CD4-positive, alpha-beta T cell treated with Interleukin-4 for 1 hour (primary cell): Measurements from ENCODE around the gene TNNT1.
A peak's percentile ranks its signal among the peaks of the same experiment; 100 is the strongest.
"Not testable (repeated sequence)": the region's sequence is repeated elsewhere in the genome, so short reads cannot be mapped to it uniquely, and the experiment has no call there.

Source experiments
- DNase-seq, 2 donors: peaks; one replicate each; pipeline ENCODE4 v3.0.0-alpha.2; 2020 to 2022

TNNT1 gene, protein sequence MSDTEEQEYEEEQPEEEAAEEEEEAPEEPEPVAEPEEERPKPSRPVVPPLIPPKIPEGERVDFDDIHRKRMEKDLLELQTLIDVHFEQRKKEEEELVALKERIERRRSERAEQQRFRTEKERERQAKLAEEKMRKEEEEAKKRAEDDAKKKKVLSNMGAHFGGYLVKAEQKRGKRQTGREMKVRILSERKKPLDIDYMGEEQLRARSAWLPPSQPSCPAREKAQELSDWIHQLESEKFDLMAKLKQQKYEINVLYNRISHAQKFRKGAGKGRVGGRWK

GRCh38 chr19:55149078-55150003 is at the start of gene TNNT1:
Gene TNNT1, minus strand, starts transcription at chr19:55149206. Its CDS starts 2,049 bp downstream, at chr19:55147157.
- no peak for DNase-seq

- no peak for DNase-seq
Measured at GRCh38 chr19:55198651-55199050, 49.6 kb upstream of the TNNT1 start.

- no peak for DNase-seq
Measured at GRCh38 chr19:55197528-55197927, 48.5 kb upstream of the TNNT1 start.

DNA sequence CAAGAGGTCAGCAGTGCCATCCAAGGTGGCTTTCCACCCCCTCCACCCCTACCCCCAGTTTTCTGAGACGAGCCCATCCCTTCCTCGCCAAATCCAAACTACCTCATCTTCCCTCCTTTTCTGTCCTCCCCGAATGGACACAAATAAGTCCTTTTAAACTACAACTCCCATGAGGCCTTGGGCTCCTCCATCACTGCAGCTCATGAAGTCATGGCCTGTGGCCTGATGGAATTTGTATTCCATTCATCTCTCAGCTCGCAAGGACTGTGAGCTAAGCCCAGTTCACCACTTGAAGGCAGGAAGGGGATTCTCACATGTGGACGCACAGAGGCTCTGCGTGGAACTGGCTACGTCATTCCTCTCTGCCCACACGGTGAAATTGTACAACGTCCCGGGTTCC is 47.8 kb upstream of the TNNT1 start:
- no peak for DNase-seq

DNA sequence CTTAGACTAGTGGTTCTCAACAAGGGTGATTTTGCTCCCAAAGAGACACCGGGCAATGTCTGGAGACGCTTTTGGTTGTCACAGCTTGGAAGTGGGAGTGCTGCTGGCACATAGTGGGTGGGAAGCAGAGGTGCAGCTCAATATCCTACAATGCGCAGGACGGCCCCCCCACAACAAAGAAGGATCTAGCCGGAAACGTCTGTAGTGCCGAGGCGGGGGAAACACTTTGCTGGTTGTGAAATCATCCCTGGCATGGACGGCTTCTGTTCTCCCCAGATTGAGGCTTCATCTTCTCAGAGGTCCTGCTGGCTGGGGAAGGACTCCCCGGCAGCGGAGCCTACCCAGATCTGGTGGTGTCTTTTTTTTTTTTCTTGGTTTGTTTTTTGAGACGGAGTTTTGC is 44.5 kb upstream of the TNNT1 start:
- DNase-seq, result no peak

GRCh38 chr19:55189403-55189835 is 40.4 kb upstream of the TNNT1 start:
- DNase-seq, result no peak

DNA sequence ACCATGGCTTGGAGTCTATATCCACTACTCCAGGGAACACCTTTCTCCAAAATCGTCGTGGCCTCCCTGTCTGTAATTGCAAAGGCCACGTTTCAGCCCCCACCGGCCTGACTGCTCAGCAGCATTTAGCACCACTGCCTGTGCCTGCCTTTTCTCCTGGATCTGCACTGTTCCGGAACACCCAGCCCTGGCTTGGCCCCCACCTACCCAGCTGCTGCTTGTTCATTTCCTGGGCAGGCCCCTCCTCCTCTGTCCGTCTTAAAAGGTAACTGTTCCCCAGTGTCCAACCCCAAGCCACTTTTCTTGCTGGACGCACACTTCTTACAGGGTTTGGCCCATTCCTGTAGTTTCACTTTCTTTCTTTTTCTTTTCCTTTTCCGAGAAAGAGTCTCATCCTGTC is 39.6 kb upstream of the TNNT1 start:
- DNase-seq, result no peak

DNA sequence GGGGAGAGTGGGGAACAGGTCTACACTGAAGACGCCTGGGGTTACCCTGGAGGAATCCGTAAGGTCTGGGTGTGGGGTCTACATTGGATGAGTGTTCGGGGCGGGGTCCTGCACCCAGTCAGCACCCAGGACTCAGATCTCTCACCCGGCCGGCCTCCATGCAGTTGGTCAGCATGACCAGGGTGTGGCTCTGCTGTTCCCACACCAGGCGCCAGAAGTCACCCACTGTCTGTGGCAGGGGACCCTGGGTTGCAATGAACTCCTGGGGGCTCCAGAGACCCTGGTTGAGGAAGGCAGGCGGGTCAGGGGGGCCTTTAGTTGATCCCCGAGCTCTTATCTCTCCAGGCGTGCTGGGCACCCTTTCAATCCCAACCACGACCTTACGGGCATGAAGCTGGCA is 37.1 kb upstream of the TNNT1 start:
- no peak for DNase-seq

DNA sequence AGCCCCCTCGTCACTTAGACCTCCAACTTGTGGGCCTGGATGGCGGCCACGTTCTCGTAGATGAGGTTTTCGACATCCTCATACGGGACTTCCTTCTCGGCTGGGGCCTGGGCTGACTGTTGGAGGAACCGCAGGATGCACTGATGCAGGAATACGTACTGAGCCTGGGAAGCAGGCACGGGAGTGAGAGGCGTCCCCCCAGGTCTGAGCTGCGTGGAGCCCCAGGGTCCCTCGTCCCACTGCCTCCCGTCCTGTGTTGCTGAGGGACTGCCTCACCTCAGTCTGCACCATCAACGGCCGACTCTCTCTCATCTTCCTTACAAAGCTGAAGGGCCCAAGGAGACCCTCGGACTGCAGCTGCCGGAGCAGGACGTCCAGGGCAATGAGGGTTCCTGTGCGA is 32.7 kb upstream of the TNNT1 start:
- DNase-seq, result no peak

DNA sequence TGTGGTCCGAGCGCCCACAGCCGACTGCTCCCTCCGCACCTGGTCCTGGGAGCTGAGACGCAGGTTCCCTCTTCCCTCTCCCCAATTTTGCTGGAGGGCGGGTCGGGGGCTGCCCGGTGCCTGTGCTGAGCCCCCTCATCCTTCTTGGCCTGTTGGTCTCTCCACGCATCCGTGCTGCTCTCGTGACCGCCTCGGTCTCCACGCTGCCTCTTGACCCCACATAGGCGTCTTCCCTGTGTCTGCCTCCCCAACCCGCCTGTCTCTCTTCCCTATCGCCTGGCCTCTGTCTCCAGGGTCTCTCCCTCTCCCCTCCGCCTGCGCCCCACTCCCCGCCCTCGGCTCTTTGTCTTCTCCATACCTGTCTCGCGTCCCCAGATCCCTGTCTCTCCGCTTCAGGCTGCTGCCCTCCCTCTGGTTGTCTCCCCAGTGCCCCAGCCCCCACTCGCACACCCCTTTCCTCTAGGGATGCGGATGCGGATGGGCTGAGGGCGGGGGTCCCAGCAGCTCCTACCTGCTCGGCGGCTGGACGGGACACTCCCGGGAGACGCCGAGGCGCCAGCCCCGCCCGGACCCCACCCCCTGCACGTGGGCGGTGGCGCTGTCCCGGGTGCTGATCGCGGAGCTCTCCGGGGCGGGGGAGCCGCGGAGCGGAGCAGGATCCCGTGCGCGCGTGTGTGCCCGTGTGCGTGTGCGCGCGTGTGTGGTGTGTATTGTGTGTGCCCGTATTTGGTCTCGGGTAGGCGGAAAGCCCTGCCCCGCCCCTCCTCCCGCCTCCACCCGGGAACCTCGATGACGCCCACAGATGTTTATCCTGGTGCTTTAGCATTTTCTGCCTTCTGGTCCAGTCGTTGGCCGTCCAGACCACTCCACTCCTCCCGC is 30.8 kb upstream of the TNNT1 start, which contains the start of gene SYT5:
Gene SYT5, minus strand, starts transcription at position 684 of the 879 bp plus-strand sequence. CDS start 1,248 bp downstream, outside the sequence.
- peak; percentile 48 to 61 for DNase-seq

- peak; percentile 93 to 96 for DNase-seq
Measured at GRCh38 chr19:55178781-55179599, 30.0 kb upstream of the TNNT1 start.

DNA sequence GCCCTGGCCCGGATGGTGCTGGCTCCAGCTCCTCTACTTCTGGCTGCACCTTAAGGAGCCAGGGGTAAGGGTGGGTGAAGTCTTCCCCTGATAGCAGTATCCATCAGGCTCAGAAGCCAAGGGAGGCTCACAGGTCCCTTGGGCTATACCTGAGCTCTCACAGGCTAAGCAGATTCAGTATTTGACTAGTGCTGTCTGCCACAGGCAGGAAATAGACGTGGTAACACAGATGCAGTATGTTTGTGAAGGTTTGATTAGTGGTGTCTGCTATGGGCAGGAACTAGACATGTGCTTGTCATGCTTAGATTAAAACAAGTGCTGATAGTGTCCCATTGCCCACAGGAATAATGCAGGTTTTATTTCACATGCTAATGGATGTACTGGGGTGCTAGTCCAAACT is 27.1 kb upstream of the TNNT1 start:
- DNase-seq, result no peak

- DNase-seq, result no peak
Measured at GRCh38 chr19:55175117-55175867, 26.3 kb upstream of the TNNT1 start.

- DNase-seq, result no peak
Measured at GRCh38 chr19:55174425-55175116, 25.6 kb upstream of the TNNT1 start.

DNA sequence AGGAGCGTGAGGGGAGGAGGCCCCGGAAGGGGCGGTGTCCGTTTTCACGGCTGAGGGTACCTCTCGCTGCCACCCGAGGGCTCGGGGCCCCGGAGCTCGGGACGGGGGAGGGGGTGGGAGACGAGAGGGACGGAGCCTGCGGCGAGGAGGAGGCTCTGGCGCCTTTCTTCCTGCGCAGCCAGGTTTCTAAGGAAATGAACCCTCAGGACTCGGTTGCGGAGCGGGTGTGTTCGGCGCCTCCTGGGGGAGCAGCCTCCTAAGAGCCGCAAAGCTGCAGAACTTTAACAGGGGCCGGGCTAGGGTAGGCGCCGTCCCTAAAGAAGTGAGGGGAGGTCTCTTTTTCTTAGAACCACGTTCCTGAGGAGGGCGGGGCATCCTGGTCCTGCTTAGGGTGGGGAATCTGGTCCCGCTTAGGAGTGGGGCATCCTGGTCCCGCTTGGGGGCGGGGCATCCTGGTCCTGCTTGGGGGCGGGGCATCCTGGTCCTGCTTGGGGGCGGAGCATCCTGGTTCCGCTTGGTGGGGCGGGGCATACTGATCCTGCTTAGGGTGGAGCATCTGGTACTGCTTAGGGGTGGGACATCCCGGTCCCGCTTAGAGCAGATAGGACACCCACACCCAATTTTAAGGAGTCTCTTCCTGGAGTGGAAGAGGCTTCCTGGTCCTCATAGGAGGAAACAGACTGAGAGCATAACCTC is 24.9 kb upstream of the TNNT1 start:
- peak; percentile 36 to 42 for DNase-seq

DNA sequence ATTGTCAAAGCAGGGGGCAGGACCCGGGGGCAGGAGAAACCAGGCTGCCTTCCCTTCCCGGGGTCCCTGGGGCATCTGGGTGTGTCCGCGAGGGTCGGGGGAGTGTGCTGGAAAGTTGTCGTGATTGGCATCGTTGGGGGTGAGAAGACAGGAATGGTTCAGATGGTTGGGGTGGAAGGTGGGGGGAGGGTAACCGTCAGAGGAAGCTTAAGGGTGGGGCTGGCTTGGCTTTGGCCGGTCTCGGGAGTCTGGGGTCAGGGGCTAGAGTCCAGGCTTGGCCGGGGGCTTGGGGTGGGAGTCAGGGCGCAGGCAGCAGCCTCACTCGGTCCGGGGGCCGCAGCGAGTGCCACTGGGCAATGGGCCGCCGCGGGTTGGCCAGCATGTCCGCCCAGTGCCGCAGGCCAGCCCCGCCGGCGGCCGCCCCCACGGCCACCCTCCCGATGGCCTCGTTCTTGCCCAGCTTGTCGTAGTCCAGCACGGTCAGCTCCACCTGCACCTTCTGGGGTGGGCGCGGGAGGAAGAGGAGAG is 24.2 kb upstream of the TNNT1 start:
- no peak for DNase-seq

DNA sequence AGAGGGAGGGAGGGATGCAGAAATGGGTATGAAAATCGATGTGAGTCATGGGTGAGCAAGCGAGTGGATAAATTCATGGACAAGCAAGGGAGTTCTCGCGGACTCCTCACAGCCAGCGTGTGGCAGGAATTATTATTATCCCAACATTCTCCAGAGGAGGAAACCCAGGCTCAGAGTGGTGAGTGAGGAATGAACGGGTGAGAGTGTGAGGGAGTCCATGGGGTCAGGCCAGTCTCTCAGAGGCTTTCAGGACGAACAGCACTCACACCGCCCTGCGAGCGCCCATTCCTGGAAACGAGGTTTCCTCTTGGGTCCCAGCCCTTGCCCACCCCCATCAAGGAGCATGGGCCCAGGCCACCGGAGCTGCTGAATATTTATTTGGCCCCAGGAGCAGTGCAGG is 23.7 kb upstream of the TNNT1 start:
- DNase-seq, result no peak

DNA sequence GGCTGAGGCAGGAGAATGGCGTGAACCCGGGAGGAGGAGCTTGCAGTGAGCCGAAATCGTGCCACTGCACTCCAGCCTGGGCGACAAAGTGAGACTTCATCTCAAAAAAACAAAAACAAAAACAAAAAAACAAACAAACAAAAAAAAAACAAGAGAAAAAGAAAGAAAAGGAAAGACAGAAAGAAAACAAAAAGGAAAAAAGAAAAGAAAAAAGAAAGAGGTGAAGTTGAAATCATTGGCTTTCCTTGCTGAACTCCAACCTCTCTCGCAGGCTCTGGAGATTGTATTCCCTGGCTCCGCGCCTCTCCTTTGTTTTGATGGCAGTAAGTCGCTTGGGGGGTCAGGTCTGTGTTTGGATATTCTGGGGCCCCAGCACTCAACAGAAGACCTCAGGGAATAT is 23.3 kb upstream of the TNNT1 start:
- not testable (repeated sequence) for DNase-seq

DNA sequence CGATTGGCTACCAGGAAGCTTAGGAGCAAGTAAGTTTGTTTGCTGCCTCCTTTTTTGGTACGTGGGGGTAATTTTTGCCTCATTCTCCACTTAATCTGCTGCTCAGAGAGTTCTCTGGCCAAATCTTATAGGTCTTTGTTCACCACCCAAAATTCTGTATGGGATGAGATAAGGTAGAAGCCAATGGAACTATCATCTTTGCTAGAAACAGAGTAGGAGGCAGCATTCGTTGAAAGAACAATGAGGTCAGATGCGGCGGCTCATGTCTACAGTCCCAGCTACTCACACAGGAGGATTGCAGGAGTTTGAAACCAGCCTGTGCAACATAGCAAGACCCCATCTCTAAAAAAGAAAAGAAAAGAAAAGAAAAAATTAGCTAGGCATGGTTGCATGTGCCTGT is 22.4 kb upstream of the TNNT1 start:
- no peak for DNase-seq

- DNase-seq, result no peak
Measured at GRCh38 chr19:55169136-55169535, 20.1 kb upstream of the TNNT1 start.
